CD4-positive, alpha-beta T cell treated with Interleukin-15 for 4 hours (primary cell): Measurements from ENCODE around the gene BTN1A1.
"Not testable (repeated sequence)": the region's sequence is repeated elsewhere in the genome, so short reads cannot be mapped to it uniquely, and the experiment has no call there.

Experiments used
- DNase-seq: peaks from one replicate; pipeline ENCODE4 v3.0.0-alpha.2; 2020; ENCODE audit warnings: low spot score

Gene BTN1A1

DNA sequence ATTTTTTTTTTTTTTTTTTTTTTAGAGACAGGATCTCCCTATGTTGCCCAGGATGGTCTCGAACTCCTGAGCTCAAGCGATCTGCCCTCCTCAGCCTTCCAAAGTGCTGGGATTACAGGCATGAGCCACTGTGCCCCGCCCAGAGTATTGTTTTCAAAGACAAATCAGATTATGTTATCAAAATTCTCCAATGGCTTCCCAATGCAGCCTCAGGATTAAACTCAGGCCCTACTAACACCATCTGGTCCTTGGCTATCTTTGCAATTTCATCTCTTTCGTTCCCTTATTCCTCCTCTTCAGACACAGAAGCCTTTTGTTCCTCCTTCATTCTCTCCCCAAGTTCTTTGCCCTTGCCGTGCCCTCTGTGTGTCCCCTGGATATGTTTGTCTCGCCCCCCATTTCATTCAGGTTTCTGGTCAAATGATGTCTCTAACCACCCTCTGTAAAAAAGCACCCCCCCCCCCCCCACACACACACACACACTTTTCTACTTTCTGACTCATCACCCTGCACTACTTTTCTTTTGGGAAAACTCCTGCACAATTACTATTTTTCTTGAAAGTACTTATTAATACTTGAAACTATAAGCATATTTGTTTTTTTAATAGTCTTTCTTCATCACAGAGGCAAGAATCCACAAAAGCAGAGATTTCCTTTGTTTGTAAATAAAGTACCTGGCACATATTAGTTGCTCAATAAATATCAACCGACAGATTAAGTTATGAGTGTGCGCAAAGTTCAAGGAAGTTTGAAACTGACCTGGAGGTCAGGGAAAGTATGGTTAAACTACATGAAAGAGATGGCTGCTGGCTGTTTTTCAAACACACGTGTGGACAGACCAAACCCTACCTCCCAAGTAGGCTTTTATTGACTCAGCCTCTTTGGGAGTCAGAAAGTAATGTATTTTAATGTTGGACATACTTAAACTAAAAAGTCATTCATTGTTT is 16.7 kb downstream of the BTN1A1 start:
- no peak for DNase-seq

DNA sequence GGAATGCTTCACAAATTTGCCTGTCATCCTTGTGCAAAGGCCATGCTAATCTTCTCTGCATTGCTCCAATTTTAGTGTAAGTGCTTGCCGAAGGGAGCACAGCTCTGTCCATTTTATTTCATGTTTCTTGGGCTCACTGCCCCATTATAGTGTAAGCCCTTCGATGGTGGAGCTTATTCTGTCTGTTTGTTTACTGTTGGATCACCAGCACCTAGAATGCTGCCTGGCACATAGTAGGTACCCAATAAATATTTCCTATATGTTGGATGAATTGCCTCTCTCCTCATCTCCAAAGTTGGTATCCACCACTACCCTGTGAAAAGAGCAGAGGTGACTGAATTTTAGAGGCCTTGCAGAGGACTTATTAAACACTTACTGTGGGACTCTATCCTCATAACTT is 19.3 kb downstream of the BTN1A1 start:
- DNase-seq: no peak

DNA sequence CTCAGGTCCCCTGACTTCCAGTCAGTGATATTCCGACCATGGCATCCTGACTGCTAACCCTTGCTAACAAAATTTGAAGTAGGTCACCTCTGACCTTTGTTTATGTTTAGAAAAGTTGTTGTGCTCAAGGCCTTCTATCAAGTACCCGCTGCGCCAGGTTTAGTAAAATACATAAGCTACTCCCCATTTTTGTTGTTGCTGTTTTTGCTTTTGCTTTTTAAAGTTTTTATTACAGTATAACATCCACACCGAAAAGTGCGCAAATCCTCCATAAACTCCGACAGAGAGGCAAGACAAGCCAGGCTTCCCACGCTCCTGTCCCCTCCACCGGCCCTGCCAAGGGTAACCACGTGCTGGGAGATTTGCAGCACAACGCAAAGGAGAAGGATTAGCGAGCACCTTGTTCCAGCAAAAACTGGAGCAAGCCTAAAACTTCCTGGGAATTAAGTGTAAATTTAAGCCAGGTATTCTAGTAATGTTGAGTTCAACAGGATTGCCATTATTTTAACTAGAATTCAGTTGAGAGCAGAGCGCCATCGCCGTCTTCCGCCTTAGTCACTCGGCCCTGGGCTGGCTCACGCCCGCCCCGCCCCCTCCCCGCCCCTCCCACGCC is 20.2 kb downstream of the BTN1A1 start:
- DNase-seq: no peak

DNA sequence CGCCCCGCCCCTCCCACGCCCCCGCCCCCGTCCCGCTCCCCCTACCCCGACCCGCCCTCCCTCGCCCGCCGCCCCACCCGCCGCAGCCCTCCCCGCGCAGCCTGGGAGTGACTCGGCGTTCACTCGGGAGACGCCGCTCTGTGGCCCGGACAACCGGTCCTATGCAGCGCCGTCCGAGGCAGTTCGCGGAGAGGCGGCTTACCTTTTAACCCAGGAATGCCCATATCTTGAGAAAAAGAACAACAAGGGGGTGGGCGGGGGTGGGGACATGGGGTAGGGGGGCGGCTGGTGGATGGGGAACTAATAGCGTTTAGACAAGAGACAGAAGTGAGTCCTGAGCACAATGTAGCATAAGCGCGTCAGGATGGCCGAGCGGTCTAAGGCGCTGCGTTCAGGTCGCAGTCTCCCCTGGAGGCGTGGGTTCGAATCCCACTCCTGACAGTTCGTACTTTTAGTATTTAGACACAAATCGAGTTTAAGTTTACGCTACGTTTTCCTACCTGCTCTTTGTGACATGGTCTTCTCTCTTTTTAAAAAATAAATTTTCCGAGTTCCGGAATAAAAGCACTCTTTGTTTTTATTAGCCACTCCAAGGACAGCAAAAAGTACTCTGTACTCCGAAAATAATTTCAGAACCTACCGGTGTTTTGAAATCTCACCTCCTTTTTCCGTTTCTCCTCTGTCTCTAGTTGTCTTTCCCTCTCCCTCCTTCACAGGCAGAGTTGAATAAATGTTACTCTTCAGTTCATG is 20.9 kb downstream of the BTN1A1 start:
- DNase-seq: peak; percentile 86

DNA sequence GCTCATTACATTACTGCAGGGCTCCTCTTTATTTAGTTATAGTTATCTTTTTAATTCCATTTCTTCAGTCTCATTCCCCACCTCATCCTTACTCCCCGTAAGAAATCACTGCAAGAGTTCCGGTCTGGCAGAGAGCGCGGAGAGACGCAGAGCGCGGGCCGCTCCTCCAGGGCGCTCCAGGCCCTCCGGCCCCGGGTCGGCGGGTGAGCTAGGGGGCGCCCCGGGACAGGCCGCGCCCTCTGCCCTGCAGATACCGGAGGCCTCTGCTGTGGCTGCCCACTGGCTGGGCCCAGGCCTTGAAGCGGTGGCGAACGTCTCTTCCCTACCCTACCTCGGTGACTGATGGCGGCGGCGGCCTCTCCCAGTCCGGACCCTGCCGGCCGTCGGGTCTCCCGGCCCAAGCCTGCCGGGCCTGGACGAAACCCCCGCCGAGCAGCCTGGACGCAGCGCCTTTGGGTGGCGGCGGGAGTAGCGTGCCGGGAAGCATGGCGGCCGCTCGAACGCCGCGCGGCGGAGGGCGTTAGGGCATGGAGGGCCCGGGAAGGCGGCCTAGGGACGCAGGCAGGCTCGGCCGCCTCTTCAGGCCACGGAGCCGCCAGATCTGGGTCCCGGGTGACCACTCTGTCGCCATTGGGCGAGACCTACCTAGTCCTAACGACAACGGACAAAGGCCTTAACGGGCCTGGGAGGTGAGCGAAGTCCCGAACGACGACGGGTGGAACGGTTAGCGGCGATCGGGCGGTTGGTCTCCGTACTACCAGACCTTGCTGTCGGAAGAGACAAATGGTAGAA is 21.7 kb downstream of the BTN1A1 start:
- DNase-seq: peak; percentile 74

DNA sequence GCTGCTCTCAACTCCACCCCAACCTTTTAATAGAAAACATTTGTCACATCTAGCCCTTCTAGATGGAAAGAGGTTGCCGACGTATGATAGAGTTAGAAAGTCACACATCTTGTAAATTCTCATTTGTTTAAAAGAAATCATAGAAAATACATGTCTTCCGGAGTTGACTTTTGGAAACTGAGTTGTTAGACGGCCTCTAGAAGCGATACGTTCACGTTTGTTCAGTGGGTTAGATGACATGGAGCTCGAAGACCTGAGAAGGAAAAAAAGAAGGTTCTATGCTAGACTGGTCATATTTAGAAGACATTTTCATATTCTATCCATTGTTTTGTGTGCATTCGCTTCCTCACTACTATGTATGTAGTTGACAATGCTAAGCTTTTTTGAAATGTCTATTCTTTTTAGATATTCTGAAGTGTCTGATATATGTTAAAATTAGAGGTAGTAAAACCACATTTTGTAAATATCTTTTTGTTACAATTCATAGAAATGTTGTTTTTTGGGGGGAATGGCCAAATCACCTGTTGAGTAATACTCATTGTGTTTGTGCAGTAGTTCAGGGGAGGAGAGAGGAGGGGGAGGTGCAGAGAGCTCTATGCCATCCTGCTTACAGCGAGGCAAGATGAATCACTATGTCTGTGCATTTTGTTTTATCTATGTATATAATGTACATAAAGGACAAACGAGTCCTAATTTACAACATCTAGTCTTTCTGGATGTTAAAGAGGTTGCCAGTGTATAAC is 22.6 kb downstream of the BTN1A1 start:
- DNase-seq: peak; percentile 48

DNA sequence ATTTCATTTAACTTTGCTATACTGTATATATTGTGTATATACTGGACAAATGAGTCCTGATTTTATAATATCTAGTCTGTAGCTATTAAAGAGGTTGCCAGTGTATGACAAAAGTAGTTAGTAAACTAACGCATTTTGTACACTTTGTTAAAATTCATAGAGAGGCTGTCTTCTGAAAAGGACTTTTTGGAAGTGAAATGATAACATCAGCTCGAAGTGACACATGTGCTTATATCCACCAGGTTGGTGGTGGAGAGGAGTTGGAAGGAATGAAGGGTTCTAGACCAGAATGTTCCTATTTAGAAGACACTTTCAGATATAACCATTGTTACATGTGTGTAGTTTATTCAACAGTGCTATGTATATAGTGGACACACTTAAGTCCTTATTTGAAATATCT is 24.2 kb downstream of the BTN1A1 start:
- not testable (repeated sequence) for DNase-seq

DNA sequence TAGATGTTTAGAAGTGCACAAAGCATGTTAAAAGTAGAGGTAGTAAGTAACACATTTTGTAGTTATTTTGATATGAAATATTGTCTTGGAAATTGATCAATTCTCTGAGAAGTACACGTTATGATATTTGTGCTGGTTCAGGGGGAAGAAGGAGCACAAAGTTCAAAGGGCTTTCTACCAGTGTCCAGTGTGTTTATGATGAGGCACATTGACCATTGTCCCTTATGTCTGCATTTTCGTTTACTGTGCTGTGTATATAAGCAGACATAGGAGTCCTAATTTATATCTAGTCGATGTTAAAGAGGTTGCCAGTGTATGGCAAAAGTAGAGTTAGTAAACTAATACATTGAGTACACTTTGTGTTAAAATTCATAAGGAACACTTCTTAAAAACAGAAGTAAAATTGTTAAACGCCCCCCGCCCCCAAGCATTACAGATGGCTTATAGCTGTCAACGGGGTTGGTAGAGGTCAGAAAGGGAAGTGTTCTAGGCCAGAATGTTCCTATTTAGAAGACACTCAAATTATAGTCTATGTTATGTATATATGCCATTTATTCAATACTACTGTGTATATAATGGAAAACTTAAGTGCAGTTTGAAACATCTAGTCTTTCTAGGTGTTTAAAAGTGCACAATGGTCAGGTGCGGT is 24.7 kb downstream of the BTN1A1 start:
- DNase-seq: no peak

DNA sequence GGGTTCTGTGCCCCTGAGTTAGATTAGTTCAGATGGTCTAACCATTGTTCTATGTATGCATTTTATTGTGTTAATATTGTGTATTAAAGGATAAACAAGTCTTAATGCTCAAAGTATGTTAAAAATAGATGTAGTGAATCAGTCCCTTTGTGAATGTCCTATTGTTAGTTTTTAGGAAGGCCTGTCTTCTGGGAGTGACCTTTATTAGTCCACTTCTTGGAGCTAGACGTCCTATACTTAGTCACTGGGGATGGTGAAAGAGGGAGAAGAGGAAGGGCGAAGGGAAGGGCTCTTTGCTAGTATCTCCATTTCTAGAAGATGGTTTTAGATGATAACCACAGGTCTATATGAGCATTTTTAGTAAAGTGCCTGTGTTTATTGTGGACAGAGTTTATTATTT is 25.7 kb downstream of the BTN1A1 start:
- DNase-seq: no peak

DNA sequence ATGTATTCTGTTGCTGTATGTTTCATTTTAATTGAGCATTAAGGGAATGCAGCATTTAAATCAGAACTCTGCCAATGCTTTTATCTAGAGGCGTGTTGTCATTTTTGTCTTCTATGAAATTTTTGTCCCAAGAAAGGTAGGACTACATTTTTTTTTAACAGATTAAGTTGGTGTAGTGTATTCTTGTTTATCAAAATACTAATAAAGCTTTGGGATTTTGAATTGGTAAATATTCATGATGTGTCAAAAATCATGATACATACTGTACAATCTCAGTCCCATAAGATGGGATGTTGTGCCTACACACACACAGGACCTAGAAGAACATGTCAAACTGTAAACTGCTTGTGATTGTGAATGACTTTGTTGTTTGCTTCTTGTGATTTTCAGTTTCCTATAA is 26.8 kb downstream of the BTN1A1 start:
- no peak for DNase-seq

DNA sequence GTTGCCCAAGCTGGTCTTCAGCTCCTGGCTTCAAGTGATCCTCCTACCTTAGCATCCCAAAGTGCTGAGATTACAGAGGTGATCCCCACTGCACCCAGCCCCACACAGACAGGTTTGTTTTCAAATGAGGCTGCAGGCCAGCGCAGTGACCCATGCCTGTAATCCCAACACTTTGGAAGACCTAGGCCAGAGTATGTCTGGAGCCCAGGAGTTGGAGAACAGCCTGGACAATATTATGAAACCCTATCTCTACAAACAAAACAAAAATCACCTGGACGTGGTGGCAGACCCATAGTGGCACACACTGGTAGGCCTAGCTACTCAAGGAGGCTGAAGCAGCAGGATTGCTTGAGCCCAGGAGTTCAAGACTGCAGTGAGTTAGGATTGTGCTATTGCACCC is 30.1 kb downstream of the BTN1A1 start:
- DNase-seq: no peak

DNA sequence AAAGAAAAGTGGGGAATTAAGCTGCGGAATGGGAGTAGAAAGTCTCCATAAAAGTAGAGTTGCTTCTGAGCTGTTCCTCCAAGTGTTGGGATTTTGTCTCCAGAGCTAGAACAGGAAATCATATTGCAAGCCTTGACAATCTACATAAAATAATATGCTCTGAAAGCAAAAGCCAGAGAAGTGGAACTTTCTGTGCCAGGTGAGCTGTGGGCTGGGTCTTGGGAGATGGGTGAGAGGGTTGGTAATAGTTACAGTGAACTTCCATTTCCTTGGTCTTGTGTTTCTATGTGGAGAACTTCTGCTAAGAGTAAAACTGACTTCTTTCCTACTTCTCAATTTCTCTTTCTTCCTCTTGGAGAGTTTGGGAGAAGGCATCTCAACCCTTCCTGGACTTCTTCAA is 31.8 kb downstream of the BTN1A1 start:
- no peak for DNase-seq

DNA sequence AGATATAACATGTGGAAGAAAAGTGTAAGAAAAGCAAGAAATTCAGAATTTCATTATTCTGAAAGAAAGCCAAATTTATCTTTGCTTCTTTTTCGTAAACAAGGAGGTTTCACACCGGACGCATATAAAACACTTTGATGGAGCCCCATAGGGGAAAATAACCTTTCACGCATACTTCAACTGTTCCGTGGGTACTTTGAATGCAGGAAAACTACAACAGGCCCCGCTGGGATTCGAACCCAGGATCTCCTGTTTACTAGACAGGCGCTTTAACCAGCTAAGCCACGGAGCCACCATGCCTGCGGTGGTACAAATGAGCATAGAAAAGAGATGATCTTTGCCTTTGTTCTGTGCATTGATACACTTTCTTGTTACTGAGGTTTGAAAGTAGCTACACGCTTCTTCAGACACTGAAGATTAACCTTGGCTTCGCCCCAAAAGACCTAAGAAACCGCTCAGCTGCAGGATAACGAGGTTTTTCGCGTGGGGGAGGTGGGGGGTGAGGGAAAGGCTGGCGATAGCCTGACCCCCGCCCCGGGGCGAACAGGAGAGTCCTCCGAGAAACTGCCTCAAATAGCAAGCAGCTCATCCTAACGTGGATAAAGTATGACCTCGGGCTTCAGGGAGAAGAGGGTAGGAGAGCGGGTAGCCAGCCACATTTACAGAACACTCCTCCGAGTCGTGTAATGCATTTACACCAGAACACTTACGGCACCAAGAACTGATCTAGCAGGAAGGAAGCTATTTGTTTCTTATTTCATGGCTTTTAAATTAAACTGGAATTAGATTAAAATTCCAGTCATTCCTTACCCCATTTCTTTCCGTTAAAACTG is 32.8 kb downstream of the BTN1A1 start:
- peak; percentile 94 for DNase-seq

DNA sequence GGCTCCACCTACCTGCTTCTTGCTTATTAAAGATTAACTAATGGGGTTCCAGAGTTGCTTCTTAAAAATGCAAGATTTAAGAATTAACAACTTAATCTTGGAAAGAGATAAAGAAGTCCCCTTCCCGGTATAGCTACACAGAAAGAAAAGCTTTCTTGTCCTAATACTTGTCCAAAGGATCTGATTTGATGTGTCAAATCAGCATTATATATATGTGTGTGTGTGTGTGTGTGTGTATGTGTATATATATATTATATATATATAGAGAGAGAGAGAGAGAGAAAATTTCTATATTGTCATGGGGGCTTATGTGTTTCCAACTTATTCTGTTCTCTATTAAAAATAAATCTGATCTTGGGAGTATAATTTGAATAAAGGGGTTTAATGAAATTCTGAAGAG is 33.4 kb downstream of the BTN1A1 start:
- no peak for DNase-seq

DNA sequence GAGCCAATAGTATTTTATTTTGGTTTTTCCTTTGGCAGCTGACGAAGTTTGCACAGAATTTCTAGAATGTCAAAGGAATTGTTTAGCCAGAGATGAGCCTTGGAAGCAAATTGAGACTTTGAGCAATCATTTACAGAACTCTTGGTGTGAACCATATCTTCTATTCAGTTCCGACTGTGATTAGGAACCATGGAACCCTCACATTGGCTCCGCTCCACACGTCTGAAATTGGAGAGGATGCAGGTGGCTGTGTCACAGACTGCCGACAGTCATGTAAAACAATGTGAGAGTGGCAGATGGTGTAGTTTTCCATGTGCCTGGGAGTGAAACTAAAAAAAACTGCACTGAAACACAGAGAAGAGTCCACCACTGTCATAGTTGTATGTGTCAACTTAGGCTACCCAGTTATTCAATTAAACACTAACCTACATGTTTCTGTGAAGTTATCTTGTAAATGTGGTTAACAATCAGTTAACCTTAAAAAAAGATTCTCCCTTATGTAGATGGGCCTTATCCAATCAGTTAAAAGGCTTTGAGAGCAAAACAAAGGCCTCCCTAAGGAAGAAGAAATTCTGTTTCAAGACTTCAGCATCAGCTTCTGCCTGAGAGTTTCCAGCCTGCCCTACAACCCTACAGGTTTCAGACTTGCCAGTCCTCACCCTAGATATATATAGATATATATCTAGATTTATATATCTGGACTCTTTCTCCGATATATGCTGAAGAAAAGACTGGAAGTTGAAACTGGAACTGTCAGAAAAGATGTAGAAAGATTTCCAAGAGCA is 34.8 kb downstream of the BTN1A1 start:
- no peak for DNase-seq

DNA sequence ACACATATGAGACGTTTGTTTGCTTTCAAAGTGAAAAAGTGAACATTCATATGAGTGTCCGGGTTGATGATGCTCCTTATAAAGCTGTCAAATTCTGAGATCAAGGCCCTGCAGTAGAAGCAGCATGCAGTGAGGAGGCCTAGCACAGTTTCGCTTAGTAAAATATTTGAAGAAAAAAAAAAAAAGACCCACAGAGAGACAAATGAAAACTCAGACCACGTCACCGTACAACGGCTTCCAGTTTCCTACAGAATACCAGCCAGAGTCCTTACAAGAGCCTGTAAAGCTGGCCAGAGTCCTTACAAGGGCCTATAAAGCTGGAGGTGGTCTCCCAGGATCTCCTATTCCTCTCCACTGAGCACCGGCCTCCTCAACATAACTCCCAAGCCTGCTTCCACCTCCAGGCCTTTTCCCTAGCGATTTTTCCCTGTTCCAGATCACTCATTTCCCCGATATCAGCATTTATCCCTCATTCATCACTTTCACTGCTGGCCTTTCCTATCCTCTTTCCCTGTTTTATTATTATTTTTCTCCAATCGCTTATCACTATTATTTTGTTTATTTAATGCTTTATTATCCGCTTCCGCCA is 36.6 kb downstream of the BTN1A1 start:
- DNase-seq: peak; percentile 24

DNA sequence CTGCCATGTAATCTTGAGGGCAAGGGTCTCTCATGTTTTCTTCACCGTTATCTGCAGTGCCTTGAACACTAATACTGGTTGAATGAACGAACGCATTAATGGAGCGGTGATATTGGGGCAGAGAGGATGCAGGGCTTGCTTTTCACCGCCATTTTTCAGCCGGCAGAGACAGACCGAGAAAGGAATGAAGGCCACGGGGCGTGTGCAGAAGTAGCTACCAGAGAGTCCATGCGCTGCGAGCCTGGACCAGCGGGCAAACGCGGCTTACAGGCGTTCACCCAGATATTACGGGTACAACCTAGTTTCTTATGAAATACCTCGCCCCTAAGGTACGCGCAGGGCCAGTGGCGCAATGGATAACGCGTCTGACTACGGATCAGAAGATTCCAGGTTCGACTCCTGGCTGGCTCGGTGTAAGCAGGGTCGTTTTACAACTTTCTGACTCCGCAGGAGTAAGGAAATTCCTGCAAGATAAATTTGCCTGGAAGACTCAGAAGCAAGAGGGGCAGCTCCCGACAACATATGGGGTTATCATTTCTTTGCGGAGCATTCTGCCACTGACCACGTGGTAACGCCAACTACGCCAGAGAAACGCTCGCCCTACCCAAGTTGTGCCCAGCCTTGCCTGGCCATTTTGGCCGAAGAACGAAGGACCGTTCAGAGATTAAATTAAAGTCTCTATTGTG is 37.2 kb downstream of the BTN1A1 start:
- DNase-seq: peak; percentile 92
